ENCODE measurements around the gene TIAM2. TPM values are rescaled to one million over a fixed set of nuclear protein-coding genes. Genes with fewer than 3 reads are reported as not detected.

TIAM2 gene
- total RNA-seq, 1 experiment from 2014 or later, result 9.1 TPM

- no peak overlapping the region for H3K4me3 ChIP-seq (ENCODE audit: low read depth, low read length, poor library complexity, severe bottlenecking)
- H3K9me3 ChIP-seq (ENCODE audit: low read depth, low read length, poor library complexity, severe bottlenecking), result no peaks in the 10 kb centered on the region
- no peak overlapping the region for H3K27ac ChIP-seq (ENCODE audit: low read depth, low read length, poor library complexity, severe bottlenecking)
- intact Hi-C loops (cut with micrococcal nuclease; ENCODE audit: unreplicated experiment), result no loop called here
- H3K4me1 ChIP-seq (ENCODE audit: insufficient read depth, low read length, poor library complexity, severe bottlenecking), result no peaks in the 10 kb centered on the region
- peaks cover 33% of the 10 kb centered on the region for H3K36me3 ChIP-seq (ENCODE audit: insufficient read depth, low read length, poor library complexity, severe bottlenecking)
- H3K27me3 ChIP-seq (replicated peaks; ENCODE audit: insufficient read depth, low read depth, low read length, poor library complexity), result no peaks in the 10 kb centered on the region
- DNase-seq (ENCODE audit: low spot score), result no peak
- ChIA-PET POLR2A (ENCODE audit: low non-redundant PET) (no interaction called here), CTCF (no interaction called here)
- TF ChIP-seq EZH2 (IDR thresholded peaks at IDR 0.05; ENCODE audit: borderline replicate concordance, low read depth, low read length, poor library complexity, severe bottlenecking) (no peak), CTCF (conservative IDR thresholded peaks at IDR 0.05; ENCODE audit: low read depth, low read length) (no peak)
- BruUV-seq (replicated peaks), result no TSS peak
These were observed 258.2 kb downstream of the TIAM2 start for GRCh38 chr6:155253337-155253736.

- Histone ChIP-seq H3K27me3 (replicated peaks; ENCODE audit: insufficient read depth, low read depth, low read length, poor library complexity) (no peaks in the 10 kb centered on the region), H3K27ac (ENCODE audit: low read depth, low read length, poor library complexity, severe bottlenecking) (no peak overlapping the region), H3K36me3 (ENCODE audit: insufficient read depth, low read length, poor library complexity, severe bottlenecking) (peaks cover 40% of the 10 kb centered on the region), H3K9me3 (ENCODE audit: low read depth, low read length, poor library complexity, severe bottlenecking) (no peaks in the 10 kb centered on the region), H3K4me1 (ENCODE audit: insufficient read depth, low read length, poor library complexity, severe bottlenecking) (no peaks in the 10 kb centered on the region), H3K4me3 (ENCODE audit: low read depth, low read length, poor library complexity, severe bottlenecking) (no peak overlapping the region)
- no TSS peak for BruUV-seq (replicated peaks)
- ChIA-PET POLR2A (ENCODE audit: low non-redundant PET) (no interaction called here), CTCF (no interaction called here)
- intact Hi-C loops (cut with micrococcal nuclease; ENCODE audit: unreplicated experiment), result no loop called here
- DNase-seq (ENCODE audit: low spot score), result no peak
- TF ChIP-seq CTCF (conservative IDR thresholded peaks at IDR 0.05; ENCODE audit: low read depth, low read length), result no peak
- no peak for TF ChIP-seq EZH2 (IDR thresholded peaks at IDR 0.05; ENCODE audit: borderline replicate concordance, low read depth, low read length, poor library complexity, severe bottlenecking)
These were observed 259.0 kb downstream of the TIAM2 start for GRCh38 chr6:155254139-155254538.

GRCh38 chr6:155256122-155256795, 261.1 kb downstream of the TIAM2 start:
- Histone ChIP-seq H3K4me1 (ENCODE audit: insufficient read depth, low read length, poor library complexity, severe bottlenecking) (peaks cover 6% of the 10 kb centered on the region), H3K36me3 (ENCODE audit: insufficient read depth, low read length, poor library complexity, severe bottlenecking) (peaks cover 45% of the 10 kb centered on the region), H3K9me3 (ENCODE audit: low read depth, low read length, poor library complexity, severe bottlenecking) (no peaks in the 10 kb centered on the region), H3K4me3 (ENCODE audit: low read depth, low read length, poor library complexity, severe bottlenecking) (no peak overlapping the region), H3K27ac (ENCODE audit: low read depth, low read length, poor library complexity, severe bottlenecking) (no peak overlapping the region), H3K27me3 (replicated peaks; ENCODE audit: insufficient read depth, low read depth, low read length, poor library complexity) (no peaks in the 10 kb centered on the region)
- intact Hi-C loops (cut with micrococcal nuclease; ENCODE audit: unreplicated experiment), result no loop called here
- CTCF ChIA-PET, result no interaction called here
- no peak for DNase-seq (ENCODE audit: low spot score)
- no peak for TF ChIP-seq EZH2 (IDR thresholded peaks at IDR 0.05; ENCODE audit: borderline replicate concordance, low read depth, low read length, poor library complexity, severe bottlenecking)
- TF ChIP-seq CTCF (conservative IDR thresholded peaks at IDR 0.05; ENCODE audit: low read depth, low read length), result no peak
- POLR2A ChIA-PET (ENCODE audit: low non-redundant PET), result no interaction called here
- no TSS peak for BruUV-seq (replicated peaks)

Measured in A673 (cell line).